Progenitor cell of endocrine pancreas (in vitro differentiated cells): ENCODE data around the gene BCAS3. TPM values are rescaled to one million over a fixed set of nuclear protein-coding genes. Genes with fewer than 3 reads are reported as not detected.
"Not testable (repeated sequence)": the region's sequence is repeated elsewhere in the genome, so short reads cannot be mapped to it uniquely, and the experiment has no call there.

Source experiments
- DNase-seq: peaks from one replicate; pipeline ENCODE4 v3.0.0; 2021; ENCODE audit warnings: low spot score; ENCODE audit not compliant: unreplicated experiment
- H3K27ac Mint-ChIP-seq: 2 replicates; pipeline ENCODE4 v1.8.0; 2021; ENCODE audit warnings: mild to moderate bottlenecking, moderate library complexity, mixed read lengths
- H3K27me3 Mint-ChIP-seq: 2 replicates; pipeline ENCODE4 v1.8.0; 2021; ENCODE audit warnings: mixed read lengths
- H3K36me3 Mint-ChIP-seq: 2 replicates; pipeline ENCODE4 v1.8.0; 2022; ENCODE audit warnings: mixed read lengths; ENCODE audit not compliant: insufficient read depth
- H3K4me1 Mint-ChIP-seq: 2 replicates; pipeline ENCODE4 v1.8.0; 2021; ENCODE audit warnings: low read depth, mixed read lengths
- H3K4me3 Mint-ChIP-seq: 2 replicates; pipeline ENCODE4 v1.8.0; 2021; ENCODE audit warnings: low read depth, mild to moderate bottlenecking, moderate library complexity, mixed read lengths
- H3K9me3 Mint-ChIP-seq: 2 replicates; pipeline ENCODE4 v1.8.0; 2021; ENCODE audit warnings: low read depth, mixed read lengths
- CTCF ChIP-seq: fragments of 200-600 bp; sonication (generic); IDR thresholded peaks from one replicate; pipeline ENCODE4 v1.5.0; 2021; ENCODE audit warnings: antibody characterized with exemption, mild to moderate bottlenecking; ENCODE audit not compliant: unreplicated experiment
- total RNA-seq: library from RNA; stranded (reverse); gene quantifications from 2 replicates; pipeline ENCODE4 v1.2.1, GENCODE V29; 2021

The BCAS3 gene
- total RNA-seq, 1 donor from 2014 or later = 36.1 TPM

- Mint-ChIP-seq H3K36me3 (peaks cover 12% of the 10 kb centered on the region), H3K4me1 (no peaks in the 10 kb centered on the region), H3K4me3 (no peak overlapping the region), H3K27ac (no peak overlapping the region), H3K9me3 (peaks cover 22% of the 10 kb centered on the region), H3K27me3 (no peaks in the 10 kb centered on the region)
- no peak for DNase-seq
- no peak for TF ChIP-seq CTCF
These were observed 293.1 kb downstream of the BCAS3 start for GRCh38 chr17:60970741-60971140.

GRCh38 chr17:60971515-60972369 lies 294.1 kb downstream of the BCAS3 start:
- TF ChIP-seq CTCF = peak; percentile 73
- peaks cover 22% of the 10 kb centered on the region for H3K9me3 Mint-ChIP-seq
- H3K36me3 Mint-ChIP-seq = peaks cover 11% of the 10 kb centered on the region

GRCh38 chr17:60976861-60977260 lies 299.2 kb downstream of the BCAS3 start:
- not testable (repeated sequence) for H3K4me3 Mint-ChIP-seq, DNase-seq, H3K27me3 Mint-ChIP-seq, H3K9me3 Mint-ChIP-seq, H3K36me3 Mint-ChIP-seq, H3K27ac Mint-ChIP-seq, H3K4me1 Mint-ChIP-seq

More at GRCh38 chr17:60971515-60972369, 294.1 kb downstream of the BCAS3 start:
- Mint-ChIP-seq H3K4me3 (no peak overlapping the region), H3K27ac (no peak overlapping the region), H3K27me3 (no peaks in the 10 kb centered on the region), H3K4me1 (no peaks in the 10 kb centered on the region)
- DNase-seq = peak; percentile 14

- DNase-seq = no peak
- H3K36me3 Mint-ChIP-seq = peaks cover 2% of the 10 kb centered on the region
- H3K27me3 Mint-ChIP-seq = no peaks in the 10 kb centered on the region
- no peaks in the 10 kb centered on the region for H3K4me1 Mint-ChIP-seq
- TF ChIP-seq CTCF = no peak
- no peak overlapping the region for H3K4me3 Mint-ChIP-seq
- H3K27ac Mint-ChIP-seq = no peak overlapping the region
- peaks cover 17% of the 10 kb centered on the region for H3K9me3 Mint-ChIP-seq
These were observed 311.7 kb downstream of the BCAS3 start for GRCh38 chr17:60989379-60989778.

GRCh38 chr17:60989846-60990245 lies 312.2 kb downstream of the BCAS3 start:
- H3K4me1 Mint-ChIP-seq = no peaks in the 10 kb centered on the region
- H3K27ac Mint-ChIP-seq = no peak overlapping the region
- no peak for TF ChIP-seq CTCF
- no peak overlapping the region for H3K4me3 Mint-ChIP-seq
- H3K27me3 Mint-ChIP-seq = no peaks in the 10 kb centered on the region
- peaks cover 17% of the 10 kb centered on the region for H3K9me3 Mint-ChIP-seq
- no peak for DNase-seq
- peaks cover 2% of the 10 kb centered on the region for H3K36me3 Mint-ChIP-seq

- Mint-ChIP-seq H3K27me3 (no peaks in the 10 kb centered on the region), H3K27ac (no peak overlapping the region), H3K36me3 (no peaks in the 10 kb centered on the region), H3K9me3 (no peaks in the 10 kb centered on the region), H3K4me1 (no peaks in the 10 kb centered on the region), H3K4me3 (no peak overlapping the region)
- DNase-seq = no peak
- TF ChIP-seq CTCF = no peak
These were observed 315.8 kb downstream of the BCAS3 start for GRCh38 chr17:60993497-60993896.
